Measurements from ENCODE around the gene KRTAP5-11. TPM values are rescaled to one million over a fixed set of nuclear protein-coding genes. Genes with fewer than 3 reads are reported as not detected.
"Not testable (repeated sequence)": the region's sequence is repeated elsewhere in the genome, so short reads cannot be mapped to it uniquely, and the experiment has no call there.

KRTAP5-11 gene
- total RNA-seq, 1 experiment from 2014 or later: not detected

DNA sequence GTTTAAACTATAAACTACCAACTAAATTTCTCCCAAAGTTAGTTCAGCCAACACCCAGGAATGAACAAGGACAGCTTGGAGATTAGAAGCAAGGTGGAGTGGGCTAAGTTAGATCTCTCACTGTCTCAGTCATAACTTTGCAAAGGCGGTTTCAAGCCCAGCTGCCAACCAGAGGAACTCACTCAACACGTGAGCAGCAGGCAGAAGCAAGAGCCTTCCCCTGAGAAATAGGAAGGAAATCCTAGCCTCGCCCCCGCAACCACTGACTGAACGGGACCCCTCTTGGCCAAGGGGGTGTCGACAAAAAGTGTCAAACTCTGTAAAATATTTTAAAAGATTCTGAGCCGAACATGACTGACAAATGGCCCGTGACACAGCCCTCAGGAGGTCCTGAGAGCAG, 38.8 kb downstream of the KRTAP5-11 start:
- ChIA-PET CTCF (no interaction called here), POLR2A (ENCODE audit: low non-redundant PET) (no interaction called here)
- BruUV-seq (replicated peaks): no TSS peak
- H3K27me3 ChIP-seq (replicated peaks; ENCODE audit: insufficient read depth, low read depth, low read length, poor library complexity): no peaks in the 10 kb centered on the region
- no peak overlapping the region for H3K4me3 ChIP-seq (ENCODE audit: low read depth, low read length, poor library complexity, severe bottlenecking)
- no peaks in the 10 kb centered on the region for H3K9me3 ChIP-seq (ENCODE audit: low read depth, low read length, poor library complexity, severe bottlenecking)
- no peaks in the 10 kb centered on the region for H3K4me1 ChIP-seq (ENCODE audit: insufficient read depth, low read length, poor library complexity, severe bottlenecking)
- no peaks in the 10 kb centered on the region for H3K36me3 ChIP-seq (ENCODE audit: insufficient read depth, low read length, poor library complexity, severe bottlenecking)
- no peak for DNase-seq (ENCODE audit: low spot score)
- TF ChIP-seq CTCF (conservative IDR thresholded peaks at IDR 0.05; ENCODE audit: low read depth, low read length) (no peak), EZH2 (IDR thresholded peaks at IDR 0.05; ENCODE audit: borderline replicate concordance, low read depth, low read length, poor library complexity, severe bottlenecking) (no peak)
- no peak overlapping the region for H3K27ac ChIP-seq (ENCODE audit: low read depth, low read length, poor library complexity, severe bottlenecking)
- intact Hi-C loops (cut with micrococcal nuclease; ENCODE audit: unreplicated experiment): no loop called here

- H3K4me3 ChIP-seq (ENCODE audit: low read depth, low read length, poor library complexity, severe bottlenecking): no peak overlapping the region
- TF ChIP-seq CTCF (conservative IDR thresholded peaks at IDR 0.05; ENCODE audit: low read depth, low read length) (no peak), EZH2 (IDR thresholded peaks at IDR 0.05; ENCODE audit: borderline replicate concordance, low read depth, low read length, poor library complexity, severe bottlenecking) (no peak)
- ChIA-PET POLR2A (ENCODE audit: low non-redundant PET) (no interaction called here), CTCF (no interaction called here)
- H3K4me1 ChIP-seq (ENCODE audit: insufficient read depth, low read length, poor library complexity, severe bottlenecking): no peaks in the 10 kb centered on the region
- no peaks in the 10 kb centered on the region for H3K9me3 ChIP-seq (ENCODE audit: low read depth, low read length, poor library complexity, severe bottlenecking)
- H3K27ac ChIP-seq (ENCODE audit: low read depth, low read length, poor library complexity, severe bottlenecking): no peak overlapping the region
- no TSS peak for BruUV-seq (replicated peaks)
- intact Hi-C loops (cut with micrococcal nuclease; ENCODE audit: unreplicated experiment): no loop called here
- H3K36me3 ChIP-seq (ENCODE audit: insufficient read depth, low read length, poor library complexity, severe bottlenecking): no peaks in the 10 kb centered on the region
- no peaks in the 10 kb centered on the region for H3K27me3 ChIP-seq (replicated peaks; ENCODE audit: insufficient read depth, low read depth, low read length, poor library complexity)
- no peak for DNase-seq (ENCODE audit: low spot score)
Observed at GRCh38 chr11:71542879-71543777, 39.5 kb downstream of the KRTAP5-11 start.

DNA sequence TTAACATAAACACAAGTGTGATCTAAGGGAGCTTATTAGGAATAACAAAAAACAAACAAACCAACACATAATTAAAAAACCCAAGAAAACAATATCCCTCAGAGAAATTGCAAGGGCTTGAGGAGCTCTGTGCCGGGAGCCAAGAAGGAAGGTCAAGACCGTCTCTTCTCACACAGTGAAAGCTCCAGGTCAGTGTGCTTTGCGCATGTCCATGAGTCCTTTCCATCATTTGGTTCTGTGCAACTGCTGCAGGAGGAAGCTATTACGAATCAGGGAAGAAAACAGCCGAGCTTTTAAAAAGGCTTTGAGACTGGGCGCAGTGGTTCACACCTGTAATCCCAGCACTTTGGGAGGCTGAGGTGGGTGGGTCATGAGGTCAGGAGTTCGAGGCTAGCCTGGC, 40.3 kb downstream of the KRTAP5-11 start:
- Histone ChIP-seq H3K27me3 (replicated peaks; ENCODE audit: insufficient read depth, low read depth, low read length, poor library complexity) (no peaks in the 10 kb centered on the region), H3K9me3 (ENCODE audit: low read depth, low read length, poor library complexity, severe bottlenecking) (no peaks in the 10 kb centered on the region), H3K4me1 (ENCODE audit: insufficient read depth, low read length, poor library complexity, severe bottlenecking) (no peaks in the 10 kb centered on the region), H3K27ac (ENCODE audit: low read depth, low read length, poor library complexity, severe bottlenecking) (no peak overlapping the region), H3K36me3 (ENCODE audit: insufficient read depth, low read length, poor library complexity, severe bottlenecking) (no peaks in the 10 kb centered on the region), H3K4me3 (ENCODE audit: low read depth, low read length, poor library complexity, severe bottlenecking) (no peak overlapping the region)
- DNase-seq (ENCODE audit: low spot score): no peak
- no TSS peak for BruUV-seq (replicated peaks)
- intact Hi-C loops (cut with micrococcal nuclease; ENCODE audit: unreplicated experiment): no loop called here
- ChIA-PET POLR2A (ENCODE audit: low non-redundant PET) (no interaction called here), CTCF (interaction anchor here (0.6 kb wide), 1 partner anchor 260 kb away, joined by 6 read pairs; no protein-coding TSS in a partner anchor)
- TF ChIP-seq CTCF (conservative IDR thresholded peaks at IDR 0.05; ENCODE audit: low read depth, low read length) (no peak), EZH2 (IDR thresholded peaks at IDR 0.05; ENCODE audit: borderline replicate concordance, low read depth, low read length, poor library complexity, severe bottlenecking) (no peak)

GRCh38 chr11:71540521-71541304, 42.0 kb downstream of the KRTAP5-11 start:
- DNase-seq (ENCODE audit: low spot score); intact Hi-C loops (cut with micrococcal nuclease; ENCODE audit: unreplicated experiment); H3K4me3 ChIP-seq (ENCODE audit: low read depth, low read length, poor library complexity, severe bottlenecking); H3K9me3 ChIP-seq (ENCODE audit: low read depth, low read length, poor library complexity, severe bottlenecking); H3K36me3 ChIP-seq (ENCODE audit: insufficient read depth, low read length, poor library complexity, severe bottlenecking); H3K4me1 ChIP-seq (ENCODE audit: insufficient read depth, low read length, poor library complexity, severe bottlenecking); BruUV-seq (replicated peaks); CTCF ChIA-PET; POLR2A ChIA-PET (ENCODE audit: low non-redundant PET); H3K27me3 ChIP-seq (replicated peaks; ENCODE audit: insufficient read depth, low read depth, low read length, poor library complexity); H3K27ac ChIP-seq (ENCODE audit: low read depth, low read length, poor library complexity, severe bottlenecking): not testable (repeated sequence)

- CTCF ChIA-PET; DNase-seq (ENCODE audit: low spot score); H3K4me3 ChIP-seq (ENCODE audit: low read depth, low read length, poor library complexity, severe bottlenecking); H3K27me3 ChIP-seq (replicated peaks; ENCODE audit: insufficient read depth, low read depth, low read length, poor library complexity); H3K36me3 ChIP-seq (ENCODE audit: insufficient read depth, low read length, poor library complexity, severe bottlenecking); H3K9me3 ChIP-seq (ENCODE audit: low read depth, low read length, poor library complexity, severe bottlenecking); BruUV-seq (replicated peaks); intact Hi-C loops (cut with micrococcal nuclease; ENCODE audit: unreplicated experiment); H3K4me1 ChIP-seq (ENCODE audit: insufficient read depth, low read length, poor library complexity, severe bottlenecking); POLR2A ChIA-PET (ENCODE audit: low non-redundant PET); H3K27ac ChIP-seq (ENCODE audit: low read depth, low read length, poor library complexity, severe bottlenecking): not testable (repeated sequence)
Observed at GRCh38 chr11:71539971-71540370, 42.7 kb downstream of the KRTAP5-11 start.
